Measurements from ENCODE around the gene PTGR2. TPM values are rescaled to one million over a fixed set of nuclear protein-coding genes. Genes with fewer than 3 reads are reported as not detected.

The PTGR2 gene
- total RNA-seq (4.2 and 4.5 TPM in 2 replicates), polyA plus RNA-seq (1.2 and 1.4 TPM in 2 replicates), polyA minus RNA-seq (0.43 and 2.5 TPM in 2 replicates)
- 2.9 TPM for total RNA-seq (2013)

DNA sequence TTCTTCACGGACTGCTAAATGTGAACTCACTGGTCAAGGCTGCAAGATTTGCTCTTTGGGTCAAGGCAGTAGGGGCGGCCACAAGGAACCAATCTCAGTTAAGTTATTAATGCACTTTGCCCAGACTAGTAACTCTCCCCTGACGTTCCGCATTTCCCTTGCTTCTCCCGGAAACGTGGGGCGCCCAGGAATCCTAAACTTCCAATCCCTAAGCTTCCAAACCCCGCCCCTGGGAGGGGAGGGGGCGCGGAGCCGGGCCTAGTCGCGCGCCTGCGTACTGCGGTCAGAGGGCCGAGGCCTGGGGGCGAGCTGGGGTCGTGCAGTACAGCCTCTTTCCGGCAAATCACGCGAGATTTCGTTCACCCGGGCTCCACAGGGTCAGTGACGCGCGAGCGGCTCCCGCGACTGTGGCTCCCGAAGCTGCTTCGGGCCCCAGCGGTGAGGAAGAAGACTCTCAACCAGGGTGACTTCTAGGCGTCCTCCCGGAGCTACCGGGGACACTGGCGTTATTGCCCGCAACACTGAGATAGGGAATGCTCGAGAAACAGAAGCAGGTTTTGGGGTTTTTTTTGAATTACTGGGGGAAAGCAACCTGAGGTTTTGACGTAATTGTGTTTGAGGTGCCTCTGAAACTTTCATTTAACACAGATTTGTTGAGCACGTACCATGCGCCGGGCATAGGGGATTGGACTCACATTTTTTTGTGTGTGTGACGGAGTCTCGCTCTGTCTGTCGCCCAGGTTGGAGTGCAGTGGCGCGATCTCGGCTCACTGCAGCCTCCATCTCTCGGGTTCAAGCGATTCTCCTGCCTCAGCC, at the start of gene PTGR2:
PTGR2 (plus strand) TSS at position 265 of the 816 bp plus-strand sequence. CDS start 7,032 bp downstream, outside the sequence.
- no peaks in the 10 kb centered on the region for H3K27me3 Mint-ChIP-seq
- Histone ChIP-seq H3K4me1 (ENCODE audit: control insufficient read depth in 2 of 2, insufficient read depth in 2 of 2, low read length in 2 of 2) (peaks cover 10 to 18% of the 10 kb centered on the region in 2 donors), H3K27ac (ENCODE audit: low read length in 2 of 2) (peak within 1 kb of the TSS; percentile 67 to 88), H3K9ac (ENCODE audit: low read length) (peak within 1 kb of the TSS; percentile 96), H2AFZ (ENCODE audit: insufficient read depth, low read depth, low read length, poor library complexity, severe bottlenecking) (peak within 1 kb of the TSS; percentile 95), H3K4me3 (ENCODE audit: control extremely low read depth in 1 of 5, extremely low read depth in 1 of 5, insufficient read depth in 1 of 5, low read depth in 2 of 5, low read length in 4 of 5) (peak within 1 kb of the TSS; percentile 51 to 90 (median 77)), H3K9me3 (ENCODE audit: control extremely low read depth in 1 of 3, control insufficient read depth in 2 of 3, insufficient read depth in 1 of 3, low read length in 2 of 3) (no peaks in the 10 kb centered on the region), H3K79me2 (ENCODE audit: control insufficient read depth, insufficient read depth, low read length) (no peaks in the 10 kb centered on the region), H4K20me1 (ENCODE audit: control insufficient read depth, insufficient read depth, low read length, poor library complexity, severe bottlenecking) (no peaks in the 10 kb centered on the region), H3K27me3 (replicated peaks in 1 of 4; ENCODE audit: control extremely low read depth in 1 of 4, control insufficient read depth in 3 of 4, insufficient read depth in 4 of 4, low read length in 3 of 4) (no peaks in the 10 kb centered on the region), H3K4me2 (replicated peaks; ENCODE audit: low read depth, low read length, poor library complexity, severe bottlenecking) (peak within 1 kb of the TSS; percentile 78), H3K36me3 (replicated peaks in 1 of 2; ENCODE audit: control extremely low read depth in 1 of 2, control insufficient read depth in 1 of 2, extremely low read depth in 1 of 2, insufficient read depth in 2 of 2, low read length in 1 of 2) (no peaks in the 10 kb centered on the region)
- POLR2A ChIA-PET = interaction anchor here (1.2 to 1.9 kb wide), 3 partner anchors 35 to 93 kb away, joined by 3 to 8 read pairs (median 3); partner anchors contain the start of gene ZNF410
- peaks cover 17% of the 10 kb centered on the region for H3K4me1 Mint-ChIP-seq
- no peak for TF ChIP-seq EZH2 (IDR thresholded peaks at IDR 0.05; ENCODE audit: borderline replicate concordance, insufficient read depth, low read depth, low read length, poor library complexity, severe bottlenecking)
- TF ChIP-seq, protein P1, sequence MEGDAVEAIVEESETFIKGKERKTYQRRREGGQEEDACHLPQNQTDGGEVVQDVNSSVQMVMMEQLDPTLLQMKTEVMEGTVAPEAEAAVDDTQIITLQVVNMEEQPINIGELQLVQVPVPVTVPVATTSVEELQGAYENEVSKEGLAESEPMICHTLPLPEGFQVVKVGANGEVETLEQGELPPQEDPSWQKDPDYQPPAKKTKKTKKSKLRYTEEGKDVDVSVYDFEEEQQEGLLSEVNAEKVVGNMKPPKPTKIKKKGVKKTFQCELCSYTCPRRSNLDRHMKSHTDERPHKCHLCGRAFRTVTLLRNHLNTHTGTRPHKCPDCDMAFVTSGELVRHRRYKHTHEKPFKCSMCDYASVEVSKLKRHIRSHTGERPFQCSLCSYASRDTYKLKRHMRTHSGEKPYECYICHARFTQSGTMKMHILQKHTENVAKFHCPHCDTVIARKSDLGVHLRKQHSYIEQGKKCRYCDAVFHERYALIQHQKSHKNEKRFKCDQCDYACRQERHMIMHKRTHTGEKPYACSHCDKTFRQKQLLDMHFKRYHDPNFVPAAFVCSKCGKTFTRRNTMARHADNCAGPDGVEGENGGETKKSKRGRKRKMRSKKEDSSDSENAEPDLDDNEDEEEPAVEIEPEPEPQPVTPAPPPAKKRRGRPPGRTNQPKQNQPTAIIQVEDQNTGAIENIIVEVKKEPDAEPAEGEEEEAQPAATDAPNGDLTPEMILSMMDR (IDR thresholded peaks at IDR 0.05) = no peak
- DNase-seq = peak; percentile 96
- whole genome bisulfite sequencing (ENCODE audit: insufficient coverage) = 3% methylated on average over 48 of the region's 51 CpGs
- CTCF ChIA-PET = interaction anchor here (0.6 to 1.8 kb wide), 11 partner anchors 16 to 124 kb away, joined by 3 to 9 read pairs (median 4); no protein-coding TSS in a partner anchor
- peak within 1 kb of the TSS; percentile 96 for H3K27ac Mint-ChIP-seq
- intact Hi-C loops (cut with micrococcal nuclease) = loop anchor here (1.0 to 10.0 kb wide), 6 partner anchors 35 to 236 kb away; partner anchors contain the start of genes DNAL1, PNMA1 and ZNF410
- H3K9me3 Mint-ChIP-seq (ENCODE audit: insufficient read depth) = no peaks in the 10 kb centered on the region
- peak within 1 kb of the TSS; percentile 95 for H3K4me3 Mint-ChIP-seq
- peak; percentile 96 for ATAC-seq (ENCODE audit: low read depth)
